Astrocyte (in vitro differentiated cells and primary cell): ENCODE measurements around the gene ADM. TPM values are rescaled to one million over a fixed set of nuclear protein-coding genes. Genes with fewer than 3 reads are reported as not detected.

Experiments used
- DNase-seq: peaks from one replicate; pipeline ENCODE4 v3.0.0-alpha.2; 2010; ENCODE audit warnings: low read depth
- FAIRE-seq: peaks from 2 replicates; lab custom pipeline; 2011; peaks lifted over from hg19 to GRCh38; lab: Jason Lieb, UNC
- H2AFZ ChIP-seq: 2 replicates; pipeline ENCODE4 v1.6.0; 2012; ENCODE audit warnings: low read depth, low read length, inconsistent platforms
- H3K27ac ChIP-seq: 2 replicates; pipeline ENCODE4 v1.5.1; 2011; ENCODE audit warnings: low read depth, low read length, inconsistent platforms
- H3K27me3 ChIP-seq: 2 replicates; pipeline ENCODE4 v1.6.0; 2011; ENCODE audit warnings: low read length, inconsistent platforms; ENCODE audit not compliant: insufficient read depth
- H3K36me3 ChIP-seq: 2 replicates; pipeline ENCODE4 v1.5.1; 2011; ENCODE audit warnings: low read length, inconsistent platforms; ENCODE audit not compliant: insufficient read depth
- H3K4me1 ChIP-seq: 2 replicates; pipeline ENCODE4 v1.5.1; 2011; ENCODE audit warnings: low read length, inconsistent platforms; ENCODE audit not compliant: insufficient read depth
- H3K4me2 ChIP-seq: 2 replicates; pipeline ENCODE4 v1.6.0; 2012; ENCODE audit warnings: low read length, inconsistent platforms
- H3K4me3 ChIP-seq: 2 replicates; pipeline ENCODE4 v1.5.1; 2011; ENCODE audit warnings: low read depth, mild to moderate bottlenecking, low read length, inconsistent platforms; ENCODE audit not compliant: insufficient read depth
- H3K79me2 ChIP-seq: 2 replicates; pipeline ENCODE4 v1.6.0; 2012; ENCODE audit warnings: mild to moderate bottlenecking, low read length, inconsistent platforms; ENCODE audit not compliant: insufficient read depth
- H3K9ac ChIP-seq: 2 replicates; pipeline ENCODE4 v1.6.0; 2012; ENCODE audit warnings: mild to moderate bottlenecking, low read length, inconsistent platforms
- H3K9me3 ChIP-seq: 2 replicates; pipeline ENCODE4 v1.5.1; 2012; ENCODE audit warnings: low read depth, mild to moderate bottlenecking, low read length, inconsistent platforms; ENCODE audit not compliant: insufficient read depth
- H4K20me1 ChIP-seq: 2 replicates; pipeline ENCODE4 v1.6.0; 2012; ENCODE audit warnings: low read length, inconsistent platforms; ENCODE audit not compliant: insufficient read depth
- H3K27ac Mint-ChIP-seq: one replicate; pipeline ENCODE4 v1.8.0; 2021; ENCODE audit warnings: mild to moderate bottlenecking, mixed read lengths; ENCODE audit not compliant: unreplicated experiment
- H3K27me3 Mint-ChIP-seq: one replicate; pipeline ENCODE4 v1.8.0; 2021; ENCODE audit warnings: low read depth, mixed read lengths; ENCODE audit not compliant: unreplicated experiment
- H3K36me3 Mint-ChIP-seq: one replicate; pipeline ENCODE4 v1.8.0; 2021; ENCODE audit warnings: low read depth, mixed read lengths; ENCODE audit not compliant: unreplicated experiment
- H3K4me1 Mint-ChIP-seq: one replicate; pipeline ENCODE4 v1.8.0; 2021; ENCODE audit warnings: low read depth, mixed read lengths; ENCODE audit not compliant: unreplicated experiment
- H3K4me3 Mint-ChIP-seq: one replicate; pipeline ENCODE4 v1.8.0; 2021; ENCODE audit warnings: mild to moderate bottlenecking, moderate library complexity, mixed read lengths; ENCODE audit not compliant: unreplicated experiment
- H3K9me3 Mint-ChIP-seq: one replicate; pipeline ENCODE4 v1.8.0; 2021; ENCODE audit warnings: mild to moderate bottlenecking, mixed read lengths; ENCODE audit not compliant: unreplicated experiment
- CTCF ChIP-seq: IDR thresholded peaks from 2 replicates; pipeline ENCODE4 v1.5.1; 2011; ENCODE audit warnings: low read depth, mild to moderate bottlenecking, inconsistent platforms, low read length, moderate library complexity; ENCODE audit not compliant: insufficient read depth
- EZH2 ChIP-seq: IDR thresholded peaks from 2 replicates; pipeline ENCODE4 v1.6.1; 2012; ENCODE audit warnings: mild to moderate bottlenecking, low read length, inconsistent platforms; ENCODE audit not compliant: insufficient read depth
- total RNA-seq: library from RNA; stranded (reverse); gene quantifications from 2 replicates; pipeline ENCODE4 v1.2.1, GENCODE V29; 2021

Gene ADM
- total RNA-seq, 1 donor from 2014 or later, result 78.7 TPM

GRCh38 chr11:10356161-10356560, 51.3 kb downstream of the ADM start:
- Histone ChIP-seq H3K4me3 (no peak overlapping the region), H3K9me3 (no peaks in the 10 kb centered on the region), H3K36me3 (no peaks in the 10 kb centered on the region), H2AFZ (no peak overlapping the region), H3K27ac (no peak overlapping the region), H4K20me1 (no peaks in the 10 kb centered on the region), H3K27me3 (no peaks in the 10 kb centered on the region), H3K4me1 (peaks cover 13% of the 10 kb centered on the region), H3K9ac (no peak overlapping the region), H3K79me2 (no peaks in the 10 kb centered on the region), H3K4me2 (no peak overlapping the region)
- FAIRE-seq, result no peak
- TF ChIP-seq CTCF (no peak), EZH2 (no peak)
- Mint-ChIP-seq H3K9me3 (peaks cover 1% of the 10 kb centered on the region), H3K27me3 (peaks cover 4% of the 10 kb centered on the region), H3K4me3 (no peak overlapping the region), H3K4me1 (peaks cover 13% of the 10 kb centered on the region), H3K36me3 (no peaks in the 10 kb centered on the region), H3K27ac (no peak overlapping the region)
- no peak for DNase-seq

Other genes with a start within 250 kb of the ADM start
- 43.7 and 50.0 TPM in 2 replicates for gene SBF2, start 10.9 kb upstream of the ADM start, total RNA-seq
- 4.3 and 5.6 TPM in 2 replicates for gene AMPD3, start 150.2 kb downstream of the ADM start, total RNA-seq
- gene RNF141, start 236.1 kb downstream of the ADM start, total RNA-seq, result 25.4 and 31.2 TPM in 2 replicates